GM21423 (cell line): Measurements from ENCODE around the gene VTA1.
A peak's percentile ranks its signal among the peaks of the same experiment; 100 is the strongest.
"Not testable (repeated sequence)": the region's sequence is repeated elsewhere in the genome, so short reads cannot be mapped to it uniquely, and the experiment has no call there.

Experiments
- ATAC-seq: cut with Tn5 transposase; IDR thresholded peaks from one replicate; pipeline ENCODE4 v1.9.1; 2021; ENCODE audit warnings: mild to moderate bottlenecking, moderate library complexity; ENCODE audit not compliant: unreplicated experiment

The VTA1 gene

DNA sequence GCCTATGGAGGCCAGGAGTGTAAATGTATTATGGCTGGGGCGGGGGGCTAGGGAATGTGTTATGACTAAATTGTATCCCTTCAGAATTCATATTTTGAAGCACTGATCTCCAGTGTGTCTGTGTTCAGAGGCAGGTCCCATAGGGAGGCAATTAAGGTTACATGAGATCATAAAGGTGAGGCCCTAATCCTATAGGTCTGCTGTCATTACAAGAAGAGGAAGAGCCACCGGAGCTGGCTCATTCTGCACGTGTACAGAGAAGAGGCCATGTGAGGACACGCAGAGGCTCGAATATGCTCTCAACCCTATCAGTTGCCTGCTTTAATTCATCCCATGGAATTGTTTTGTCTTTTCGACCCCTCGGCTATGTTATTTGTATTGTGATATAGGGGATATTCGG is 76.9 kb downstream of the VTA1 start:
- no peak for ATAC-seq

DNA sequence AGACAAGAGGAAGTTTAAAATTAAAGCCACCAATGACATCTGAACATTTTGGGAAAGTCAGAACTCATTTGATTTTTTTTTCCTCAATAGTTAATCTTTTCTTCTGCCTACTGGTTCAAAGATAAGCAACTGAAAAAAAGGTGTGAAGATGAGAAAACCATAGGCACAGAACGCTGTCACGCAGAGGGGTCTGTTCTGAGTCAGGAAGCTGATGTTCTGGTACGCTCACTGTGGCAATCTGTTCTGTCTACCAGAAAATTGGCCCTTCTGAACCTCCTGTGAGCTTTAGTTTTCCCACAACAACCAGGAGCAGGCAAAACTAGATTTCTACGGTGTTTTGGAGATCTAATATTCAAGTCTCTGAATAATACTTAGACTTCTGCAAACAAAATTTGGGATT is 78.1 kb downstream of the VTA1 start:
- ATAC-seq, result no peak

DNA sequence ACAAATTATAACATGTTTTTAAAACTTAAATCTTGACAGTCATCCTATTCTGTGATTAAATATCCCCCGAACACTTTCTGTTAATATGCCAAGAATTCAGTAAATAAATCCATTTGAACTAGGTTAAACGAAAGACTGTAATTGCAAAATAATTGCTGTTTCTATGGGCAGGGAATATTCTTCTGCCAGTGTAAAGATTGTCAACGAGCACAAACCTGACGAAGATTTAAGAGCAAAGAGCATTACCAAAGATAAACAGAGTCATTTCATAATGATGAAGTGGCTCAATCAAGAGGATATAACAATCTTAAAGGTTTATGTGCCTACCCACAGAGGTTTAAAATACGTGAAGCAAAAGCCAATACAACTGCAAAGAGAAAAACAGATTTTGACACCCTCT is 78.5 kb downstream of the VTA1 start:
- ATAC-seq, result no peak

DNA sequence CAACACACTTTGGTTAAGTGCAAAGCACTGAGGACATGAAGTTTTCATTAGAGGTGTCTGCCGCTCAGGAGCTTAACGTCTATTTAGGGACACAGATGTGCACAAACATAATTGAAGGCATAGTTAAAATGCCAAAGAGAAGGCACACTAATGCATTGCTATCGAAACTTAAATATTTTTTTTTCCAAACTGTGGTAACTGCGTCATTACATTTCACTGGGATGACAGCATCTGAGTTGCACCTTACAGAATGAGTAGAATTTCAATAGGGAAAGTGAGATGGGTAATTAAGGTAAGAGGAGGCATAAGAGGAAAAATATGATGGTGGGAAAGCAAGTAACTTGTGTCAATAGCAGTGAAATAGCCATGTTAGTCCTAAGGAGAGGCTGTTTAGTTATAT is 79.7 kb downstream of the VTA1 start:
- ATAC-seq, result no peak

DNA sequence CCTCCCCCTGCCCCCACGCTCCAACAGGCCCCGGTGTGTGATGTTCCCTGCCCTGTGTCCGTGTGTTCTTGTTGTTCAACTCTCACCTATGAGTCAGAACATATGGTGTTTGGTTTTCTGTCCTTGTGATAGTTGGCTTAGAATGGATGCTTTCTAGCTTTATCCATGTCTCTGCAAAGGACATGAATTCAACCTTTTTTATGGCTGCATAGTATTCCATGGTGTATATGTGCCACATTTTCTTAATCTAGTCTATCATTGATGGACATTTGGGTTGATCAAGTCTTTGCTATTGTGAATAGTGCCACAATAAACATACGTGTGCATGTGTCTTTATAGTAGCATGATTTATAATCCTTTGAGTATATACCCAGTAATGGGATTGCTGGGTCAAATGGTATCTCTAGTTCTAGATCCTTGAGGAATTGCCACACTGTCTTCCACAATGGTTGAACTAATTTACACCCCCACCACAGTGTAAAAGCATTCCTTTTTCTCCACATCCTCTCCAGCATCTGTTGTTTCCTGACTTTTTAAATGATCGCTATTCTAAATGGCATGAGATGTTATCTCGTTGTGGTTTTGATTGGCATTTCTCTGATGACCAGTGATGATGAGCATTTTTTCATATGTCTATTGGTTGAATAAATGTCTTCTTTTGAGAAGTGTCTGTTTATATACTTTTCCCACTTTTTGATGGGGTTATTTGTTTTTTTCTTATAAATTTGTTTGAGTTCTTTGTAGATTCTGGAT is 82.6 kb downstream of the VTA1 start:
- not testable (repeated sequence) for ATAC-seq

DNA sequence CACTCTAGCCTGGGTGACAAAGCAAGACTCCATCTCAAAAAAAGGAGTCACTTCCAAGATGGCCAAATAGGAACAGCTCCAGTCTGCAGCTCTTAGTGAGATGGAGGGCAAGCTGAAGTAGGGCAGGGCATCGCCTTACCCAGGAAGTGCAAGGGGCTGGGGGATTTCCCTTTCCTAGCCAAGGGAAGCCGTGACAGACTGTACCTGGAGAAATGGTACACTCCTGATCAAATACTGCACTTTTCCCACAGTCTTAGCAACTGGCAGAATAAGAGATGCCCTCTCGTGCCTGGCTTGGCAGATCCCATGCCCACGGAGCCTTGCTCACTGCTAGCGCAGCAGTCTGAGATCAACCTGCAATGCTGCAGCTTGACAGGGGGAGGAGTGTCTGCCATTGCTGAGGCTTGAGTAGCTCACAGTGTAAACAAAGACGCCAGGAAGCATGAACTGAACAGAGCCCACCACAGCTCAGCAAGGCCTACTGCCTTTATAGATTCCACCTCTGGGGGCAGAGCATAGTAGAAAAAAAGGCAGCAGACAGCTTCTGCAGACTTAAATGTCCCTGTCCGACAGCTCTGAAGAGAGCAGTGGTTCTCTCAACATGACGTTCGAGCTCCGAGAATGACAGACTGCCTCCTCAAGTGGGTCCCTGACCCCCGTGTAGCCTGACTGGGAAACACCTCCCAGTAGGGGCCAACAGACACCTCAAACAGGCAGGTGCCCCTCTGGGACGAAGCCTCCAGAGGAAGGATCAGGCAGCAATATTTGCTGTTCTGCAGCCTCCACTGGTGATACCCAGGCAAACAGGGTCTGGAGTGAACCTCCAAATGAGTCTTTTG is 85.4 kb downstream of the VTA1 start:
- ATAC-seq, result peak; percentile 67

DNA sequence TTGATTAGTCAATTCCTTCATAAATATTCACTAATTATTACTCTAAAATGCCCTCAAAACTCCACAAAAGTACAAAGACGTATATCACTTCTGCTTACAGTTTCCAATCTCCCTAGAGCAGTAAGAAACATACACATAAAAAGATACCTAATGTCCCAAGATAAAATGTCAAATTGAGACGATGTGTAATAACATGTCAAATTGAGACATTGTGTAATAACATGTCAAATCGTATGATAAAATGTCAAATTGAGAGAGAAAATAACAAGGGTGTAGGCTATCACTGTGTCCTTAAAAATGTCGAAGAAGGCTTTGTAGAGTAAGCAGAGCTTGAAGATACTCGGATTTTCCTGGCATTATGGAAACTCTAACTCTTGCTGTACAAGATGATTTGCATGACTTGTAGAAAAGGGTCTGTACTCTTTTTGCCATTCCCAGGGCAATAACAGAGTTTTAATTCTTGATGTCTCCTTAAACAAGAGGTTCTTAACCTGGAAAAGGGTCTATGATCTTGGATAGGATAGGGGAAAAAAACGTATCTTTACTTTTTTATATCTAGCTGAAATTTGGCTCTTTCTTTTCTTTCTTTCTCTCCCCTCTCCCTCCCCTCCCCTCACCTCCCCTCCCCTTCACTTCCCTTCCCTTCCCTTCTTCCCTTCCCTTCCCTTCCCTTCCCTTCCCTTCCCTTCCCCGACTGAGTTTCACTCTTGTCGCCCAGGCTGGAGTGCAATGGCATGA is 87.1 kb downstream of the VTA1 start:
- ATAC-seq, result no peak

DNA sequence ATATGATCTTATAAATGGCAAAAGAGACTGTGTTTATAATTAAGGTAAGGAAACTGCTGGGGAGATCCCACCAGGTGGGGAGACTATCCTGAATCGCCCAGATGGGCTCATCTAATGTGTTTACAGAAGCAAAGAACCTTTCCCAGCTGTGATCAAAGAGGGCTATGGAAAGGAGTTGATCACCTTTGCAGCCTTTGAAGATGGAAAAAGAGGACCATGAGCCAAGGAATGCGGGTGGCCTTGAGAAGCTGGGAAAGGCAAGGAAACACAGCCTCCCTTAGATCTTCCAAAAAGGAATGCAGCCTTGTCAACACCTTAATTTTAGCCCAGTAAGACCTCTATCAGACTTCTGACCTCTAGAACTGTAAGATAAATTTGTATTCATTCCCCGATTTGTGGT is 88.2 kb downstream of the VTA1 start:
- ATAC-seq, result no peak

DNA sequence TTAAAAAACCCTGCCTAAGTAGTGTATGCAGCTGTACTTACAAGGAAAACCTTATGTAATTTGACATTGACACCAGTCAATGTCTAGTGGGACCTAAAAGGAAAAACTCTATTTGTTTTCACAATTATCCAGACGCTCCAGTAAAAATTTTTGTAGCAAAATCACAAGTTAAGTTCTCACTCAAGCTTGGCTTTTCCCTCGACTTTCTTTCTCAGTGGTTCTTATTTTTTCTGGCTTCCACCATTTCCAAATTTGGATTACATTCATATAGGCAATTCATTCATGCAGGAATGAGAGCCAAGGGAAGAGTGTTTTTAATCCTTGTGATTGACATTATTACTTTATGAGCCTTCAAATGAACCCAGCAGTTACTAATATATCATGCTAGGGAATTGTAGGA is 88.7 kb downstream of the VTA1 start:
- no peak for ATAC-seq

DNA sequence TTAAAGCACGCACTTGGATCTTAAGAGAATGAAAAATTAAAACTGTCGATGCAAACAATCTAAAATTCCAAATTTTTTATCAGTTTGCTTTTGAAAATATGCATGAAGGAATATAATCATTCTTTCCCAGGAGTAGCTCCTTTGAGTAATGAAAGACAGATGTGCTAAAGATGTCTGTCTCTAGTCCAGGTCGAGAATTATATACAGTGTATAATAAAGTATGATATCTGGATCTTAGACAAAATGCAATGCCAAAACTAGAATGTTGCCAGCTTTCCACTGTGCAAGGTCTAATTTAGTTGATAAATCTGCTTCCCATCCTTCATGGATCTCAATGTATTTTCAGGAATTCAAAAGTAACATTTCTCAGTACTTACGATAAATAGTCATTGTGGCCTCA is 89.6 kb downstream of the VTA1 start:
- ATAC-seq, result no peak

DNA sequence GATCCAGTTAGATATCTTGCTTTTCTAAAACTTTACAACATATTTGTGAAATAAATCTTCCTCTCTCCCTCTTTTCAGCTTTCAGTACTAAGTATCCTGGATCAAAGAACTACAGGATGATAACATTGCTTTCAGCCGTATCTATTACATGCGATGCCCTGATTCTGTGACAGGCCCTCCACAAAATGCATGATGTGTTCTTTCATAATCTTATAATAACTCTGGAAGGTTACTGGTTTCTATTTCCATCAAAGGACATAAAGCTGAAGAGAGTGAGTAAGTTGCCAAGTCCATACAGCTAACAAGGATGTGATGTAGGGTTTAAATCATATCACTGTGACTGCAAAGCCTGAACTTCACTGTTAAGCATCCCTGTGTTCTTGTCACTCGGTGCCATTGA is 91.8 kb downstream of the VTA1 start:
- ATAC-seq, result no peak

DNA sequence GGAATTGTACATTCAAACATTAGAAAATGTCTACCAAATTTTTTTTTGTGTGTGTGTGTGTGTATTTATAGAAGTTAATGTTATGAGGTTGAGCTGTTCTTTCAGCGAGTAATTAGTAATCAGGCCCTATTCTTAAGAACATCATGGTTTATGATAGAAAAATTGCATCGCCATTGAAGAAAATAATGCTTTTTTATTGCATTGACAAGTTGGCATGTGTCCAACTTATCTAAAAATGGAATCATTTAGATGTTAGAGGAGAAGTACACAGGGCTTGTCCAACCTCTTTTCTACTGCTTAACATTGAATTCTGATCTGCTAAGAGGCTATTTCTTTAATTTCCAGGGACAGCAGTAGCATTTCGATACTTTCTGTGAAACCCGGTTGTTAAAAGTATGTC is 93.1 kb downstream of the VTA1 start:
- ATAC-seq, result no peak

DNA sequence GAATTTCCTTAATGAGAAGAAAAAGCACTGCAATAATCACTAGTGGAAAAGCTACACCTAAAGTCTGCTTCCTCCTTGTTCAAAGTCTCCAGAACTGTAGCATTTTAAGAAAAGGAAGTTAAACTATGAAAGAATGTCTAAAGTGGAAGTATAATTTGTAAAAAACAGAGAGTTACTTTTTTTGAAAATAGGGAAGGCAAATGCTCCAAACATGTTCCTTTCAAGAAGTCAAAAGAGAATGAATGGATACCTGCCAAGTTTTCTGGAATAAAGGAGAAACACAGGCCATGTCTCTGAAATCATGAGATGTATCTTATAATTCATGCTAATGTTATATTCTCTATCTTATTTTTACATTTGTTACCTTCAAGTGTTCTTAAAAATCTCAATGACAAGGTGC is 94.0 kb downstream of the VTA1 start:
- ATAC-seq, result no peak

DNA sequence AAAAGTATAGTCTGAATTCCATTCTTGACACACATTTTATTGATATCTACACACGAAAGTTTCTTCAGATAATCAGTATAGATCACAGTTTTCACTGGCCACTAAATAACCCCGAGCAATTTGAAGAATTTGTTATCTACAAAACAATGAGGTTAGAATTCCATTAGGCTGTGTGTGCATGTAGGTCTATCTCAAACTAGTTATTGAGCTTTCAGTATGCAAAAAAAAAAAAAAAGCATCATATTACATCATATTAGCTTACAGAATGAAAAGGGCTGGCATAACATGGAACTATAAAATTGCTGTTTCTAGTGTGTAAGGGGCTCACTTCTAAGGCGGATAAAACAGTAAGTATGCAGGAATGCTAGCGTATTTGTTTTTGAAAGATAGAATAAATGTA is 95.2 kb downstream of the VTA1 start:
- ATAC-seq, result no peak

DNA sequence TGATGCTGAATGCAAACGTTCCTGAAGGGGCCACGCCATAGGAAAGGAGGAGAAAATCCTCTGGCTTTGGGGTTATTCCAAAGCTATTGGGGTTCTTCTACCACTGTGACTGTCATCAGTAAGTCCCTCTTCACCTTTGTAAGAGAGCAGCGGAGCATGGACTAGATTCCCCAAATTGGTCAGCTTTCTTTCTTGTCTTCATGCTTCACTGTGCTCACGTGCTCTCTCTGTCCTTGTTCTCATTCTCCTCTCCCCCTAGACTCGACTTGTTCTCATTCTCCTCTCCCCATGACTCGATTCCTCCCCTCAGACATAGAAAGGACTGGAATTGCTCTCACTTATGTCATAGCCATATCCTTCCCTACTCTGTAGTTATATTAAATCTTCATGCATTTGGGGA is 99.9 kb downstream of the VTA1 start:
- ATAC-seq, result peak; percentile 71

DNA sequence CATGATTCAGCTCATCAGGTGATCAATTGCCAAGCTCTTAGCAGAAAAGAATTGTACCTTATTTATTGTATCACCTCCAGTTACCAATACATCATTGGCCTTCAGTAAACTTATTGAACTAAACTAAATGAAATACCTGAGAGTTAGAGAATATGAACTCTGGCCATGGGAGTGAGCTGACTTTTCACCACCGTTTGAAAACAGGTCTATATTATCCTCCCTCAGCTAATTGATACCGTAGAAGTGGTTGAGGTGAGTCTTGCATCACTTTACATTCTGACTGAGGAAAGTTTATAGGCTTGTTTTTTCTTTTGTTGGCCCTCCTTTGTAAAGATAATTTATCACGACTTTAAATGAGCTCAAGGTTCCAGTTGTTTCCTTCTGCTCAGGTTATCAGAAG is 102.2 kb downstream of the VTA1 start:
- no peak for ATAC-seq

DNA sequence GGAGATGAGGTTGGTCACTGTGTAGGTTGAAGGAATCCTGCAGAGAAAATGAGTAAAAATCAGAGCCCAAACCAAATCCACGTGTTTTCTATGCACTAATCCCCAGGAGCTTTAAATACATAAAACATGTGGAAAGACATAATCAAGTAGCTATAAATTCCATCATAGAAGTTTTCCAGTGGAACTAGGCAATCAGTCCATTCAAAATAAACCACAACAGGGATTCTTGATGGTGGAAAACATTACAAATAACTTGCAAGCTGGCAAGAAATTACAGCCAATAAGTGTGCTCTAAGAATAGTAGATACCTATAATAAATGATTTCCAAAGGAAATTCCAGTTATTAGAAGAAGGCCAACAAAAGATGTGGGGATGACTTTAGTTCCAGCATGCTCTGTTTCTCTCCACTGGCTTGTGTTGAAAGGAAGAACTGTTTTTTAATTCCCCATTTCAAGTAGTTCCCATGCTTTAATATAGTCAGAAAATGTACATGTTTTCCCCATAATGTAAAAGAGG is 104.9 kb downstream of the VTA1 start:
- ATAC-seq, result no peak

DNA sequence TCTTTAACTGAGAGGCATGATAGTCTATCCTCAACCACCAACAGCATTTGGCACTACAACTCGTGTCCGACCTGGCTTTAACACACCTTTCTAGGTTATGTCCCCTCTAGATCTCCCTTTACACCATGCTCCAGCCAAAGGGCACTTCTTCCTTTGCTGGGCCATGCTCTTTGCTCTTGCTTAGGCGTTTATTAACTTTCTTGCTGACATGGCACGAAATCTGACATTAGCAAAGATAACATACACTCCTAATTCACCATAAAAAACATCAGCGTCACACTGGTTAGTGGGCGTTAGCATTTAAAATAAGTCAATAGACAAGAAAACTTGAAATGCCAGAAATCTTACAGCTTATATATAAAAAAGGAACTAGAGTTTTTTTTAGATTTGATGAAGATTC is 107.5 kb downstream of the VTA1 start:
- ATAC-seq, result no peak

DNA sequence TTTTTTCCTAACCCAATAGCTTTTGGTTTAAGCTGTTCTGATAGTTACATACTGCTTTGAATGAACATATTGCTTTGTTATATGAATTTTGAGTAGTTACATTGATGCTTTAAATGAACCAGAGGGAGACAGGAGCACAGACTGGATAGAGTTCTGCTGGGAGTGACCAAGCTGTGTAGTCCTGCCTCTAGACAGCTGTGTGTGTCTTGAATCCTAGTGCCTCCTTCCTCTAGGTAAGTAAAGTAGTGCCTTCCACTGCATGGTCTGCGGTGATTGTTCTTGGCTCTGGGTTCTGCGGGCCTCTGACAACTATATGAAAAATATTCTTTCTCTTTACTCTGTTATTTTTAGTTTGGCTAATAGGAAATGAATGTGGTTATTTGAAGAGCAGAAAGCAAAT is 108.7 kb downstream of the VTA1 start:
- no peak for ATAC-seq

DNA sequence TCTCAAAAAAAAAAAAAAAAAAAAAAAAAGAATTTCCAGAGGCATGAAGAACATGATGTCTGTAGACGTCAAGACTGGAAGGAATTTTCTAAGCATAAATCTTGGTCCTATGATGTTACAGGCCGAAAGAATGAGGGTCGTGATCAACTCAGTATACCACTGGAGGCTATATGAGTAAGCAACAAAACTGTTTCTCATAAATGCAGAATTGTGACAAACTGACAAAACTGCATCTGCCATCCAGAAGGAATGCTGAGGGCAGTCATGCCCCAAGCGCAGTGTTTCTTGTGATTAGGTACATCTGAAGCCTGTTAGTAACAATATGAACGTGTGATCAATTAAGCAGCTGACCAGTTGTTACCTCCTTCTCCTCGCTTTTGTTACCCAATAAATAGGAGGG is 111.2 kb downstream of the VTA1 start:
- no peak for ATAC-seq

DNA sequence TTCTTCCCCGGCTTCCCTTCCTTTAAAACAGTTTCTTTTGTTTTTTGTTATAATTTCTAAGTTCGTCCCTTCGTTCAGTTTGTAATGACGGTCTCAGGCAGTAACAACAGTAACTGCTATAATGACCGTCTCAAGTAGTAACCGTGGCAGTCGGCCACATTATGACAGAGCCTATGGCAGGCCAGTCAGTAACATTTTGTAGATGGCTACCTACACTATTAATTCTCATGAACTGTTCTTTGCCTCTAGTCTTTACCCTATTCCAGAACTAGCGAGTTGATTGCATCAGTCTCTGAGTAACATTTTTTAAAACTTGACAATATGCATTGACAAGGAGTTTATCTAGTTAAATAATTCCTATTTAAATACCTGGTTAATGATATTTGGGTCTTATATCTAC is 111.7 kb downstream of the VTA1 start:
- ATAC-seq, result no peak

DNA sequence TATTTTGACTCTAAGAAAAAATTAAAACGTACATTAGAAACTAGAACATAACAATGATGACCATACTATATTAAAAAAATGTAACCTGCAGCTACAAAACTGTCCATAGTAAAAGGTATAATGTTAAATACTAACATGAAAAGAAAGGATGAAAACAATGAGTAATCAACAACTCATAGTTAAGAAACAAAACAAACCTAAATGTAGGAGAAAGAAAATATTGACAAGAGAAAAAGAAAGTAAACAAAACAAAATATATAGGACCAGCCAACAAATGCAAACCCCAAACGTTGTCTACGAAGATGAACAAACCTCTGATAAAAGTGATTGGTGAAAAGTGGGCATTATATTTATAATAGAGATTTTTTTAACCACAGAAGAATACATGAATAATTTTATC is 113.7 kb downstream of the VTA1 start:
- ATAC-seq, result no peak
